Cardiac fibroblast (primary cell): ENCODE measurements around the gene SLC13A4.
"Not testable (repeated sequence)": the region's sequence is repeated elsewhere in the genome, so short reads cannot be mapped to it uniquely, and the experiment has no call there.

Experiments
- DNase-seq, 2 donors: peaks; one replicate each; pipeline versions ENCODE4 v3.0.0 to v3.0.0-alpha.2; 2010; ENCODE audit warnings: low read depth in 2 of 2
- H3K4me3 ChIP-seq, 2 donors: replicated peaks in 1 of 2; 1 replicate in 1 of 2; 2 replicates in 1 of 2; pipeline ENCODE4 v1.5.1; 2011; ENCODE audit warnings: low read depth in 2 of 2, low read length in 2 of 2, mild to moderate bottlenecking in 2 of 2, moderate library complexity in 1 of 2
- TF ChIP-seq, protein P1 (sequence below): IDR thresholded peaks from one replicate; pipeline ENCODE4 v1.5.1; 2011; ENCODE audit warnings: low read depth, mild to moderate bottlenecking, low read length, inconsistent platforms

SLC13A4 gene

DNA sequence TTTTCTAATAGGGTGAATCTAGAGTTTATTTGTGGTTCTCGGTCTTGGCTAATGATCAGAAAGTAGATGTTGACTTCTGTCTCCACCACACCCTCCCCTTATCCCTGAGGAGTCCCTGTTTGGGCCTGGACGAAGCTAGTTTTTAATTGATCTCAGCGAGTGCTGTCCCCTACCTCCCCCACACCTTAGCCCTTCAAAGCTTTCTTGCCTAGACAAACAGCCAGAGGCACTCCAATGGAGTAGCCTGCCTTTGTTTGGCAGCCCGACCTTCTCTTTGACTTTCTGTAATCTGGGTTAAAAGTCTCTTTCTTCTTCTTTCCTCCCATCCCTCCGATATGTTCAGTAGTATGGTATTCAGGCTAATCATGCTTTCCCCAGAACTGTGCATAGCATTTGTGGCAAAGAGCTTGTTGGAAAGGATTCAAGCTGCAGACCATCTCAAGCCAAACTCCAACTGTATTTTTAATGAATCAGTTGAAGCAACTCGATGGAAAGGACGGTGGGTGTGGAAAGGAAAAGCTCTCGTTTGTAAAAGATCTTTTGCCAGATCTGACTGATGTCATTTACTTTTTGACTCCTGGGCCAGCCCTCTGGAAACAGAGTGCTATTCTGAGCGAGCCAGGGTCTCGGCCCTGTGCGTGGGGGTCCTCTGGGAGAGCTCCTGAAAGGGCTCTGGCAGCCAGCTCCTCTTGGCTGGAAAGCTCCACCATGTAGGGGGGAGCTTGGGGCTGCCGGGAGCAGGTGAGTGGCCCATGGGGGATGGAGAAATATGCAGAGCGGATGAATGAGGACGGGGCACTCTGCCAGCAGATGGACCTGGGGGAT, 16.1 kb upstream of the SLC13A4 start:
- TF ChIP-seq, protein P1, sequence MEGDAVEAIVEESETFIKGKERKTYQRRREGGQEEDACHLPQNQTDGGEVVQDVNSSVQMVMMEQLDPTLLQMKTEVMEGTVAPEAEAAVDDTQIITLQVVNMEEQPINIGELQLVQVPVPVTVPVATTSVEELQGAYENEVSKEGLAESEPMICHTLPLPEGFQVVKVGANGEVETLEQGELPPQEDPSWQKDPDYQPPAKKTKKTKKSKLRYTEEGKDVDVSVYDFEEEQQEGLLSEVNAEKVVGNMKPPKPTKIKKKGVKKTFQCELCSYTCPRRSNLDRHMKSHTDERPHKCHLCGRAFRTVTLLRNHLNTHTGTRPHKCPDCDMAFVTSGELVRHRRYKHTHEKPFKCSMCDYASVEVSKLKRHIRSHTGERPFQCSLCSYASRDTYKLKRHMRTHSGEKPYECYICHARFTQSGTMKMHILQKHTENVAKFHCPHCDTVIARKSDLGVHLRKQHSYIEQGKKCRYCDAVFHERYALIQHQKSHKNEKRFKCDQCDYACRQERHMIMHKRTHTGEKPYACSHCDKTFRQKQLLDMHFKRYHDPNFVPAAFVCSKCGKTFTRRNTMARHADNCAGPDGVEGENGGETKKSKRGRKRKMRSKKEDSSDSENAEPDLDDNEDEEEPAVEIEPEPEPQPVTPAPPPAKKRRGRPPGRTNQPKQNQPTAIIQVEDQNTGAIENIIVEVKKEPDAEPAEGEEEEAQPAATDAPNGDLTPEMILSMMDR = no peak
- DNase-seq = peak; percentile 75 to 81
- H3K4me3 ChIP-seq = no peak overlapping the region

DNA sequence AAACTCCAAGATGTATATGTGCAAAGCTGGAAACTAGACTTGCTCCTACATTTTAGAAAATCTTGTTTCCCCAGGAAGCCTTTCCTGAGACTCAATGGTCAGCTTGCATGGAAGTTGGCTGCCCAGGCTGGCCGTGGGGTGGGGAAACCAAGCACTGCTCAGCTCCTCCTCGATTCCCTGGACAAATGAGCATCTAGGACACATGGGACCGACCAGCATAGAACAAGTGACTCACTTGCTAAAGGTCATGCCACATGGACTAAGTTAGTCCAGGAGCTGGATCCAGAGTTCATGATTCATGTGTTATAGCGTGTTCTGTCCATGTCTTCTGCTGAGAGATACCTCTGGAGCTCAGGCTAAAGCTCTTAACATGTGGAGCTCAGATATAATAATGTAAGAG, 14.4 kb upstream of the SLC13A4 start:
- TF ChIP-seq, protein P1 = no peak
- no peak overlapping the region for H3K4me3 ChIP-seq
- peak in 1 of 2 donors; percentile 72 for DNase-seq

DNA sequence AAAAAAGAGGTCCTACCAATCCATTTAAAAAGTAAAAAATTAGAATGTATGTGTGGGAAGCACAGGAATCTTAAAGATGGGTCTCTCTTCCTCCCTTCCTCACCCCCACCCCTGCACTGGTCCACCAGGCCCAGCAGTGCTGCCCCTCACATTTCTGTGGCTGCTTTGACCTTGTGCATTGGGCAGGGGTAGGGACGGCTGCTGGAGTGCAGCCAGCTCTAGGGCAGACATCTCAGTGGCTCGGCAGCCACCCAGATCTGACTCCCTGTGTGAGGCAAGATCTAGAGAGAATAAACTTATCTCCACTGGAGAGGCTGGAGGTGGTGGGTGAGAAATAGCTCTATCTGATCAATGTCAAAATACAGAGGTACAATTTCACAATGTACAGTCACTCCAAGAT, 13.9 kb upstream of the SLC13A4 start:
- TF ChIP-seq, protein P1 = no peak
- peak in 1 of 2 donors; percentile 19 for DNase-seq
- H3K4me3 ChIP-seq = no peak overlapping the region

DNA sequence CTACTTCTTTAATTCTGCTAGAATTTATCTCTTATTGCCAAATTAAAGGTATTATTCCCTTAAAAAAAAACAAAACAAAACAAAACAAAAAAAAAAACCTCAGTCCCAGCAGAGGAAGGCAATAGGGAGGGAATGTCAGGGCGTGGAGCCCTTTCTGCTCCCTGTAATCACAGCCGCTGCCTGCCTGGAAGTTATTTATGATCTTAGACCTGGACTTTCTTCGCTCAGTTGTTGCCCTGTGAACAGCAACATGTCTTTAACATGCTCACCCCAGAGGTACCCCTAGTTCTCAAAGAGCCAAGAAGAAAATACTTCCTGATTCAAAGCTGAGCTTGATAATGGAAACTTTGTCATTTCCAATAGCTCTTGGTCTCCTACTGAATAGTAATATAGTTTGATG, 12.9 kb upstream of the SLC13A4 start:
- no peak overlapping the region for H3K4me3 ChIP-seq
- TF ChIP-seq, protein P1 = no peak
- no peak for DNase-seq

DNA sequence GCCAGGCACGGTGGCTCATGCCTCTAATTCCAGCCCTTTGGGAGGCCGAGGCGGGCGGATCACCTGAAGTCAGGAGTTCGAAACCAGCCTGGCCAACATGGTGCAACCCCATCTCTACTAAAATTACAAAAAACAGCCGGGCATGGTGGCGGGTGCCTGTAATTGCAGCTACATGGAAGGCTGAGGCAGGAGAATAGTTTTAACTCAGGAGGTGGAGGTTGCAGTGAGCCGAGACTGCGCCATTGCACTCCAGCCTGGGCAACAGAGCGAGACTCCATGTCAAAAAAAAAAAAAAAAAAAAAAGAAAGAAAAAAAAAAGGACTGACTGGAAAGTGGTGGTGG, 9.3 kb upstream of the SLC13A4 start:
- not testable (repeated sequence) for DNase-seq, H3K4me3 ChIP-seq

DNA sequence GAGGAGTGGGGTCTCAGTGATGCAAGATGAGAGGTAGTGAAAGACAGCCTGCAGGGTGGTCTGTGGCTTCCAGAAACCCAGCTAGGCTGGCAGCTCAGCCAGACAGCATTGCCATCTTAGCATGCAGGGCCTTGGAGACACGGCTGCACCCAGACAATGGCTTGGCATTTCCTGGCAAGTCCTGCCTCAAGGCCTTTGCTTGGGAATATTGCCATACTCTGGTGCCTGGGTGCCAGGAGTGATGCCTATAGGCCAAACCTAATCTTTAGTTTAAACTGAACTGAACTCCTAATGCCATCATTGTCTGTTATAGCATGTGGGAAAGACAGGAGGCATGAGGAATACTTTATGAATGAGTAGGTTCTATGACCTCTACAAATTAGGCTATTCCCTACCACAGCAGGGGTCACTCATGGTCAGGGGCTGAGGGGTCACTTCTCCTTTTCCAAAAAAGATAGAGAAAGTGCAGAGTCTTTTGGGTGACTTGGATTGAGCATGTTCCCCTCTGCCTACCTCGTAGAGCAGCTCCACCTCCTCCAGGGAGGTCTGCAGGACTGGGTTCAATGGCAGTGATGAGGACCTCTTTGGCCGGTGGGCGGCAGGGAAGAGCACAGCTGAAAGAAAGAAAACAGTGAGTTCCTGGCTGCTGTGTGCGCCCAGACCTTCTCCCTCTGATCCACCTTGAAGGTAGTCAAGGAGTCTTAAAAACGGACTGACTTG, 8.8 kb upstream of the SLC13A4 start:
- TF ChIP-seq, protein P1 = no peak
- no peak for DNase-seq
- H3K4me3 ChIP-seq = no peak overlapping the region

DNA sequence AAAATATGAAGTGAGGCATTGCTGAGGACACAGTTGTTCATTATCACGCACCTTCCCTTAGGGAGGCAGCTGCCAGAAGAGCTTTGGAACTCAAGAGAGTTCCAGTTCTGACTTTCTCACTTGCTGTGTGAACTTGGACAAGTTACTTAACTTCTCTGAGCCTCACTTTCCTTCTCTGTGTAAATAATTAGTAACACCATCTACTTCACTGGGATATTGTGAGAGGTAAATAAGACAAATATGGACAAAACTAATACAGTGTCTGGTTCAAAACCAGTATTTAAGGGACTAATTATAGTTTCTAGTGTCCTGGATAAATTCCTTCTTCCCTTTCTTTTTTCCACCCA, 6.3 kb upstream of the SLC13A4 start:
- DNase-seq = no peak
- no peak overlapping the region for H3K4me3 ChIP-seq
- TF ChIP-seq, protein P1 = no peak
